GM13976 (cell line): ENCODE results near the gene FGFR3.

Experiments
- DNase-seq: peaks from one replicate; pipeline ENCODE4 v3.0.0; 2012; ENCODE audit warnings: low spot score
- CTCF ChIP-seq: IDR thresholded peaks from 2 replicates; pipeline ENCODE4 v1.5.1; 2012; ENCODE audit warnings: borderline replicate concordance, mild to moderate bottlenecking; ENCODE audit not compliant: insufficient read depth; ENCODE audit errors: extremely low read depth, missing control alignments, control extremely low read depth
- in situ Hi-C: fragments of 300-500 bp; cut with MboI; formaldehyde crosslinking; loops from one replicate; pipeline ENCODE4 v1.12.0; 2022; ENCODE audit warnings: low sequenced_read_pairs, mixed read lengths, inconsistent platforms; ENCODE audit not compliant: unreplicated experiment

The FGFR3 gene

GRCh38 chr4:1851575-1852410, 58.7 kb downstream of the FGFR3 start:
- no peak for DNase-seq
- in situ Hi-C loops, result no loop called here
- TF ChIP-seq CTCF, result no peak

GRCh38 chr4:1852904-1853623, 60.0 kb downstream of the FGFR3 start:
- no peak for DNase-seq
- no peak for TF ChIP-seq CTCF
- in situ Hi-C loops, result no loop called here

DNA sequence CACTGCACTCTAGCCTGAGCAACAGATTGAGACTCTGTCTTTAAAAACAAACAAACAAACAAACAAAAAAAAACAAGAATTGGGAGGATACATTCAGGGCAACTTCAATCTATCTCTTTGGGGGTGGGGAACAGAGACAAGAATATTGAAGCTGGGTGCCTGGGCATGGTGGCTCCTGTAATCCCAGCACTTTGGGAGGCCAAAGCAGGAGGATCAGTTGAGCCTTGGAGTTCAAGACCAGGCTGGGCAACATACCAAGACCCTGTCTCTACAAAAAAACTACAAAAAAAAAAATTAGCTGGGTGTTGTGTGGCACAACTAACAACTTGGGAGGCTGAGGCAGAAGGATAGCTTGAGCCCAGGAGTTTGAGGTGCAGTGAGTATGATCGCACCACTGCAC, 61.7 kb downstream of the FGFR3 start:
- TF ChIP-seq CTCF, result no peak
- in situ Hi-C loops, result no loop called here
- DNase-seq, result no peak

DNA sequence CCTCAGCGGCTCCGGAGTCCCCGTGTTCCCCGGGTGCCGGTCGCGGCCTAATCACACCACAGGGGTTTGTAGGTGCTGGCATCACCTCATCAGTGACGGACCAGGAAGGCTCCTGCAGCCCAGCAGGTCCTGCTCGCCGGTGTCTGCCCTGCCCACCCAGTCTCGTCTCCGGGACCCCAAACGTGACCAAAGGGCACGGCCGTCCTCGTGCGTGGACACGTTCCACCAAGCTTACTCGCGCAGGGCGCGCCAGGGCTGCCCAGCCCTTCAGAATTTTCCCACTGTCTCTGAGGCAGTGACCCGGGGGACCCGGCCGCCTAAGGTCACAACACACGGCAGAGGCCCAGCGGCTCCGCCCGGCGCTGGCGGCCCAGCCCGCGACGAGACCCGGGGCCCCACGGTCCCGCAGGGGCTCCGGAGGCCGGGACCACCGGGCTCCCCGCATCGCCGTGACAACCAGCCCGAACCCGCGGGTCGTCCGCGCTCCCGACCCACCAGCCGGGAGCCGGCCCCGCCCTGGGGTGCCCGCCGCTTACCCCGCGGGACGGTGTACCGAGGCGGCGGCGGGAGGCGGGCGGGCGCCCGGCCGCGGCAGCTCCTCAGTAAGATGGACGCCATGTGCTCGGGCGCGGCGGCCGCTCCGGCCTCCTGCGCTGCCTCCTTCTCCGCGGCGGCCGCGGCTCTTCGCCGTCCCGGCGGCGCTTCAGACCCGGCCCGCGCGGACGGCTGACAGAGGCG, 62.4 kb downstream of the FGFR3 start:
- in situ Hi-C loops, result no loop called here
- DNase-seq, result peak; percentile 57
- TF ChIP-seq CTCF, result no peak

GRCh38 chr4:1856071-1856942, 63.2 kb downstream of the FGFR3 start, which contains the start of gene LETM1:
Gene LETM1, minus strand, starts transcription at chr4:1856156. Its CDS starts 206 bp downstream, at chr4:1855950.
- in situ Hi-C loops, result no loop called here
- no peak for TF ChIP-seq CTCF
- peak; percentile 97 for DNase-seq

DNA sequence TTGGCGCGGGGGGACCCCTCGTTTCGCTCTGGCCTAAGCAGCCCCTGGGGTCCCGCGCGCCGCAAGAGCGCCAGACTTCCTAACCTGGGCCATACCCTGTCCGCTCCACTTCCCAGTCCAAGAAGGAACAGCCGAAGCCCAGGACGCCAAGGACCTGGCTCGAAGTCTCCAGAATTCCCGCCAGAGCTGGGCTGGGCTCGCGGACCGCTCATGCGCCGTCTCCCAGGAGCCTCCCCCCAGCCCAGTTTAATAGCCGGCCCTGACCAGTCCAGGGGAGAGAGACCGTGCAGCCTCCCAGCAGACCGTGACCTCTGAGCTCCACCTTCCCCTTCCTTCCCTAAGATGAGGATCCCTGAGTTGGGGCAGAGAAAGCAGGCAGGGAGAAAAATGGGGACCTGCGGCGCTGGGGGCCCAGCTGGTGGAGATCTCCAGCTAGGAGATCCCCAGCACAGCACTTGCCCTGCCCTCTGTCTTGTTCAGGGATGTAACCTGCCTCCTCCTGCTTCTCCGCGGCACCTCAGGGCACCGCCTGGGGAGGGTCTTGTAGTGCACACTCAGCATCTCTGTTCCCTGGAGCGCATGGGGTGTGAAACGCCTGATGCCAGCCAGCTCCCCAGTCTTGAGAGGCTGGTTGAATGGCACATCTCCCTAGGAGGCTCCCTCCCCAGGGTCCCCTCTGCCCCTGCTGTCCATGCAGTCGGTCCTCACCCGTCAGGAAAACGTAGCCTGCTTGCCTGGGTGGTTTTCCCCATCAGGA, 64.0 kb downstream of the FGFR3 start:
- DNase-seq, result no peak
- in situ Hi-C loops, result no loop called here
- no peak for TF ChIP-seq CTCF
